Retinal pigment epithelial cell (primary cell): Measurements from ENCODE around the gene EMID1.

ENCODE experiments used
- DNase-seq: peaks from one replicate; pipeline ENCODE4 v3.0.0-alpha.2; 2010; ENCODE audit warnings: low read depth
- H3K4me3 ChIP-seq: 2 replicates; pipeline ENCODE4 v1.5.1; 2011; ENCODE audit warnings: mild to moderate bottlenecking, low read length, control low read depth, moderate library complexity
- CTCF ChIP-seq: conservative IDR thresholded peaks from 2 replicates; pipeline ENCODE4 v1.5.1; 2011; ENCODE audit warnings: low read depth, low read length, control low read depth, inconsistent platforms

EMID1 gene

GRCh38 chr22:29194184-29194583 lies 11.5 kb upstream of the EMID1 start:
- DNase-seq, result no peak
- no peak for TF ChIP-seq CTCF
- H3K4me3 ChIP-seq, result no peak overlapping the region

- DNase-seq, result no peak
- H3K4me3 ChIP-seq, result no peak overlapping the region
- TF ChIP-seq CTCF, result no peak
Observed at GRCh38 chr22:29195118-29195963, 10.4 kb upstream of the EMID1 start.

- H3K4me3 ChIP-seq, result no peak overlapping the region
- no peak for TF ChIP-seq CTCF
- no peak for DNase-seq
Observed at GRCh38 chr22:29195964-29196666, 9.6 kb upstream of the EMID1 start.

GRCh38 chr22:29197096-29197495 lies 8.6 kb upstream of the EMID1 start:
- H3K4me3 ChIP-seq, result no peak overlapping the region
- no peak for DNase-seq
- TF ChIP-seq CTCF, result no peak

GRCh38 chr22:29198240-29198639 lies 7.5 kb upstream of the EMID1 start:
- H3K4me3 ChIP-seq, result no peak overlapping the region
- no peak for TF ChIP-seq CTCF
- DNase-seq, result no peak

- no peak for TF ChIP-seq CTCF
- no peak overlapping the region for H3K4me3 ChIP-seq
- no peak for DNase-seq
Observed at GRCh38 chr22:29199702-29200400, 5.8 kb upstream of the EMID1 start.
